IPS-NIHi11 (cell line): Measurements from ENCODE around the gene GEMIN4.
"Not testable (repeated sequence)": the region's sequence is repeated elsewhere in the genome, so short reads cannot be mapped to it uniquely, and the experiment has no call there.

Experiments
- DNase-seq: peaks from one replicate; pipeline ENCODE4 v3.0.0; 2012; ENCODE audit warnings: mixed read lengths, low spot score

GEMIN4 gene

GRCh38 chr17:752002-752619 is at the start of gene GEMIN4:
Gene GEMIN4, minus strand, starts transcription at chr17:752264. Its CDS starts 122 bp downstream, at chr17:752142.
- DNase-seq, result peak; percentile 99

DNA sequence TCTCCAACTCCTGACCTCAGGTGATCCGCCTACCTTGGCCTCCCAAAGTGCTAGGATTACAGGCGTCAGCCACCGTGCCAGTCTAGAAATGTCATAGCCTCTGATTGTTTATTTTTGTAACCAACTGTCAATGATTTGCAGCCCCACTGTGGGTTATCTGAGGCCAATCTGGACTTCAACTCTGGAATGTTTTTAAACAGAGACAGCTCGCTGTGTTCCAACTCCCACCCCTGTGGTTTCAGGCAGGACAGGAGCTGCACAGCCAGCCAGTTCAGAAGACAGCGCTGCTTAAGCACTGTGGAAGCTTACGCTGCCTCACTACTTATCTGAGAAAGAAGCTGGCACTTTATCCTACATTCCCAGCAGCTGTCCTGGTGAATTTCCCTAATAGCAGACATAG is 49.6 kb upstream of the GEMIN4 start:
- no peak for DNase-seq

- DNase-seq, result no peak
These were observed 48.6 kb upstream of the GEMIN4 start for GRCh38 chr17:800446-801242.

DNA sequence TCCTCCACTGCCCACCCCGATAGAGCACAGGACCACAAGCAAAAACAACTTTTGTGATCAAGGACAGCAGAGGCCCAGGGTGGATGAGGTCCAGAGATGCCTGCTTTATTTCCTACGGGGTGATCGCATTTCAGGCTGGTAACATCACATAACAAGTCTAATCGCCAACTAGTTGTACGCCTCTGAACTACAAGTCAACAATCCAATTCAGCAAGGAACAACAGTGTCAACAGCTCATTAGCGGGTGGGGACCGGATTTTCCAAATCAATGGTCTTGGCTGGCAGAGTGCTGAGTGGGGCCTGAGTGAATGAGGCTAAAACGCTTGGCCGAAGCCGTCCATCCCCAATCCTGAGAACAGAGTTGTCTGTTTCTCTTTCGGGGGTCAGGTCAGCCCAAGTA is 47.2 kb upstream of the GEMIN4 start:
- no peak for DNase-seq

DNA sequence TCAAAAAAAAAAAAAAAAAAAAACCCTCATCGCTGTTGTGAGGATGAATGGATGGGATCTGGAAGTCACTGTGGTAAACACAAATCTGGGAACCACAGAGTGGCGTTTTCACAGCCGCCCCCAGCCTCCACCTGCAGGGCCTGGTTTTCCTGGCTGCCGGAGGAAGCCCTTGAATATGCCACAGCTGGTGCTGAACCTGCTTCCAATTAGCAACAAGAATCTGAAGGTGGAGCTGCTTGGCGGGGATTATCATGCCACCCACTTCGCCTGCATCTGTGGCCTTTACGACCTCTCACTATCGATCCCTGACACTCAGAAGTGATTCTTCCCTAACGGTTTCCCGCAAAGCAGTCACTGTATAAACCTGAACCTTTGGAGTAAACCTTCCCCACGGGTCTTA is 46.2 kb upstream of the GEMIN4 start:
- DNase-seq, result no peak

- no peak for DNase-seq
These were observed 45.3 kb upstream of the GEMIN4 start for GRCh38 chr17:797236-797840.

DNA sequence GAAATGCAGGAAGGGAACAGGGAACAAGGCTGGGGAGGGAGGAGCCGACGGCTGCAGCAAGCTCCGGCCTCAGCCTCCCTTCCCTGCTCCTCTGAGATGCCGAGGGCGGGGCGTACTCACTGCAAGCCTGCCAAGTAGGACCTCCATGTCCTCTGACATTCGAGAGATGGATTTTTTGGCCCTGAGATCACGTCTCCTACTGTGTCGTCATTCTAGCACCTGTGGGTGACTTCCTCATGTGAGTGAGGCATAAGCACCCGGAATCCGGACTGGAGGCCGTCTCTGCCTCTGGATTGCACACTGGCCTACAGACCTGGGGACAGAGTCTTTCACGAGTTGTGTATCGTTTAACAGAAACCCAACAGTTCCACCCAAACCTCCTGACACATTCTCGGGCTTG is 44.5 kb upstream of the GEMIN4 start:
- DNase-seq, result no peak

DNA sequence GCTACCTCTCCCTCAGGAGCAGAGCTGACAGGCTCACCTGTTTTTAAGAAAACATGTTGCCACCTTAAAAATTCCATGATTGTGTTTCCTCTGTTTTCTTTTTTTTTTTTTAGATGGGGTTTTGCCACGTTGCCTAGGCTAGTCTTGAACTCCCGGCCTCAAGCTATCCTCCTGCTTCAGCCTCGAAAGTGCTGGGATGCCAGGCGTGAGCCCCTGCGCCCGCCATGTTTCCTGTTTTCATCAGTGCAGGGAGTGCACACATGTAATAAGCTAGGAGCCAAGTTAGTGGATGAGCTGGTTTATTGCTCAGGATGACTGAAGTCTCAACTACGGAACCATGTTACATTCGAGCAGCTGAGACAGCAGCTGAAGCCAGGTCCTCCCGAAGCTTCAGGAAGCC is 43.7 kb upstream of the GEMIN4 start:
- DNase-seq, result no peak

- DNase-seq, result no peak
These were observed 43.2 kb upstream of the GEMIN4 start for GRCh38 chr17:795276-795675.

DNA sequence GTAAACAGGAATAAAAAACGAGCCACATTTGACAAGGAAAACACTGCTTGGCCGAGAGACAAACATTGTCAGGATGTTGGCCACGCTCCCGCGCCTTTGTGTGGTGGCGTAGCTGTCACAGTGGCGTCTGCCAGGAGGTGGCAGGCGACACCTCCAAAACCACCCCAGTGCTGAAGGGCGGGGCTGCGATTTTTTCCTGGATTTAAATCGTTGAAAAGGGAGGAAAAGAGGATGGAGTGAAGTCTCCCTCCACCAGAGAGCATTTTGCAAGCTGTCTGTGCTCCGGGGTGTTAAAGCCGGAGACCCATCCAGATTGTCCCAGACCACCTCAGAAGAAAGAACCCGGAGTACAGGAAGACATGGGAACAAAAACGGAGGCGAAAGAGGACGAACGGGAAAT is 42.8 kb upstream of the GEMIN4 start:
- DNase-seq, result peak; percentile 85

GRCh38 chr17:792277-792676 is 40.2 kb upstream of the GEMIN4 start:
- no peak for DNase-seq

- DNase-seq, result no peak
These were observed 39.8 kb upstream of the GEMIN4 start for GRCh38 chr17:791829-792228.

DNA sequence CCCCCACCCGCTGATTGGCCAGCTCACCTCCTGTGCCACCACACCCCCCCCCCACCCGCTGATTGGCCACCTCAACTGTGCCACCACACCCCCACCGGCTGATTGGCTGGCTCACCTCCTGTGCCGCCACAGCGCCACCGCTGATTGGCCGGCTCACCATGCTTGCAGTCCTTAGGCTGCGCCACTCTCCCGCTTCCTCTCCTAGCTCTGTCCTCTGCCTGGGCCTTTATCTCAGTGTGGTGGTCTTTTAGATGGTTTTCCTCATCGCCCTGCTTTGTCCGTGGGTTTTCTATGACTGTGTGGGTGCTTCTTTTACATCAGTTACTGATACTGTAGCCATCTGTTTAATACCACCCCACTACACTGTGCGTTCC is 38.8 kb upstream of the GEMIN4 start:
- DNase-seq, result not testable (repeated sequence)

GRCh38 chr17:789931-790873 is 38.1 kb upstream of the GEMIN4 start:
- DNase-seq, result not testable (repeated sequence)

DNA sequence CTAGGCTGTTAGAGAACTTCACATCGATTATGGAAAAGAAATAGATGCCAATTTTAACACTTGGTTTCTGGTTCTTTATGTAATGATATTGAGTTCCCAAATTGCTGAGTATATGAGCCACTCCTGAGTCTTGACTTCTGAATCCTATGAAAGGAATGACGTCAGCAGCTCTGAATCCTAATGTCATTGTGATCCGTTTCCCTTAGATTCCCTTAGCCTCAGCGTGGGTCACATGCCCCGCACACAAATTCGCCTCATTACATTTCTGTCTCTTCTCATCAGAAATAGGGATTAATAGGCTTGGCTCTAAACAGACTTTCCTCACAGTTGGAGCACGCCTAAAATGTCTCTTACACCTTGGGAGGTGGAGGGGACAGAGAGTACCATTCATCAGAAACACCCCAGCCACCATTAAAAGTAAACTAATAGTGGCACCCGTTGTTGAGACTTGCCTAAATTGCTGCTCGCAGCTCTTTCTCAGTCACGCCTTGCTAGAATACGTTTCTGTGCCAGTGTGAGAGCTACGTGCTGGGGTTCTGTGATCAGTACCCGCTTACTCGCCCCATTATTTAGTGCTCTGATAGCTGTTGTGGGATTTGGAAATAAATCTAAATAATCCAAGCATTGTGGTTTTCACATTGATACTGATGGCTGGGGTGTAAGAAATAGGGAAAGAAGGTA is 37.2 kb upstream of the GEMIN4 start:
- no peak for DNase-seq

DNA sequence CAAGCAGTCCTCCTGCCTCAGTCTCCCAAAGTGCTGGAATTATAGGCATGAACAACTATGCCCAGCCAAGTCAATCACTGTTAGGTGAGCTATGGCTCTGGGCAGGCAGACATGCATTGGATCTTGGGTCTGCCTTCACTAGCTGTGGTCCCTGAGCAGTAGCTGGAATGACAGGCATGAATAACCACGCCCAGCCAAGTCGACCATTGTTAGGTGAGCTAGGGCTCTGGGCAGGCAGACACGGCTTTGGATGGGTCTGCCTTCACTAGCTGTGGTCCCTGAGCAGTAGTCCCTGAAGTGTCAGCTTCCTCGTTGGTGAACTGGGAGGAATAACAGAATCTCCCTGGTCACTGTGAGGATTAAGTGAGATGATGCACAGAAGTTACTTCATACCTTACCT is 36.5 kb upstream of the GEMIN4 start:
- no peak for DNase-seq

GRCh38 chr17:787641-788221 is 35.7 kb upstream of the GEMIN4 start:
- DNase-seq, result no peak

GRCh38 chr17:785901-786300 is 33.8 kb upstream of the GEMIN4 start:
- DNase-seq, result not testable (repeated sequence)

- no peak for DNase-seq
These were observed 32.1 kb upstream of the GEMIN4 start for GRCh38 chr17:784143-784542.

DNA sequence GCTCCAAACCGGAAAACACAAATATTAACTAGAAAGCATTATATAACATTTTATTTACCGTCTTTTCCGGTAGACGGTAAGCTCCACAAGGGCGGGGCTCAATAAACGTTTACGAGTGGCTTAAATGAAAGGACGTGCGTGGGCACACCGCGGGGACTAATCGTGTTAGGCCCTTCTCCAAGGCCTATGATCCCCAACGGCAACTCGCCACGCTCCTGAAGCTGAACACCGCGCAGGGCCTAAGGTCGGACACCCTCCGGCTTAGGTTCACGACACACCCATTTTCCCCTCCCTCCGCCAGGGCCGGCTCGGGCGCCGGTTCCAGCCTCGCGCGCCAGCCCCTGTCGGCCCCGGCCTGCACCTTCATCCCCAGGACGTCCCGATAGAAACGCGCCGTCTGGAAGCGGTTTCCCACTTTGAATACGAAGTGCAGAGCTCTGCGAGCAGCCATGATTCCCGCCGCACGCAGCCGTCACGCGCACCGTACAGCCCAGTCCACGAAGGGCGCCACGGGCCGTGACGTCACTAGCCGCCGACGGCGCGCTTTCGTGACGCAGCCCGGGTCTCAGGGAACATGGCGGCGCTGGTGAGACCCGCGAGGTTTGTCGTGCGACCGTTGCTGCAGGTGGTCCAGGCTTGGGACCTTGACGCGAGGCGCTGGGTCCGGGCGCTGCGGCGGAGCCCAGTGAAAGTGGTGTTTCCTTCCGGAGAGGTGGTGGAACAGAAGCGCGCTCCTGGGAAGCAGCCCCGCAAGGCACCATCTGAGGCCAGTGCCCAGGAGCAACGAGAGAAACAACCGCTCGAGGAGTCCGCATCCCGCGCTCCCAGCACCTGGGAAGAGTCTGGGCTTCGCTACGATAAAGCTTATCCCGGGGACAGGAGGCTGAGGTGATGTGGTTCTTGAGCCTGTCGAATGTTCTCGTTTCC is 30.0 kb upstream of the GEMIN4 start, which contains the start of the genes GLOD4 and MRM3:
GLOD4 (minus strand) TSS at position 476 of the 927 bp plus-strand sequence; CDS start at position 451, 25 bp downstream.
MRM3 (plus strand) TSS at position 549 of the 927 bp plus-strand sequence; CDS start at position 575, 26 bp downstream.
- DNase-seq, result peak; percentile 99
